Measurements from ENCODE around the gene ZDHHC14. TPM values are rescaled to one million over a fixed set of nuclear protein-coding genes. Genes with fewer than 3 reads are reported as not detected.

The ZDHHC14 gene
- total RNA-seq, 1 donor from 2014 or later: 15.2 TPM

GRCh38 chr6:157479464-157480303, 98.7 kb downstream of the ZDHHC14 start:
- peak in 1 of 2 donors; percentile 37 for DNase-seq (ENCODE audit: extremely low spot score in 2 of 2)
- H3K9me3 ChIP-seq: no peaks in the 10 kb centered on the region
- H3K4me1 ChIP-seq: no peaks in the 10 kb centered on the region
- intact Hi-C loops (cut with DNase I): no loop called here
- no peak overlapping the region for H3K27ac ChIP-seq
- no peak overlapping the region for H3K4me3 ChIP-seq
- H3K27me3 ChIP-seq: no peaks in the 10 kb centered on the region
- no peak for TF ChIP-seq POLR2AphosphoS5 (IDR thresholded peaks at IDR 0.05; ENCODE audit: insufficient read depth in 1 of 2, low read depth in 1 of 2)
- no peak for TF ChIP-seq CTCF (IDR thresholded peaks at IDR 0.05)
- no peak for TF ChIP-seq POLR2A (IDR thresholded peaks at IDR 0.05)
- no peaks in the 10 kb centered on the region for H3K36me3 ChIP-seq

- Histone ChIP-seq H3K27me3 (no peaks in the 10 kb centered on the region), H3K4me3 (no peak overlapping the region), H3K4me1 (no peaks in the 10 kb centered on the region), H3K9me3 (no peaks in the 10 kb centered on the region), H3K27ac (no peak overlapping the region), H3K36me3 (no peaks in the 10 kb centered on the region)
- intact Hi-C loops (cut with DNase I): no loop called here
- TF ChIP-seq CTCF (IDR thresholded peaks at IDR 0.05) (no peak), POLR2AphosphoS5 (IDR thresholded peaks at IDR 0.05; ENCODE audit: insufficient read depth in 1 of 2, low read depth in 1 of 2) (no peak), POLR2A (IDR thresholded peaks at IDR 0.05) (no peak)
- peak in 1 of 2 donors; percentile 58 for DNase-seq (ENCODE audit: extremely low spot score in 2 of 2)
Measured at GRCh38 chr6:157481189-157481864, 100.3 kb downstream of the ZDHHC14 start.

- TF ChIP-seq POLR2AphosphoS5 (IDR thresholded peaks at IDR 0.05; ENCODE audit: insufficient read depth in 1 of 2, low read depth in 1 of 2) (no peak), POLR2A (IDR thresholded peaks at IDR 0.05) (no peak), CTCF (IDR thresholded peaks at IDR 0.05) (no peak)
- intact Hi-C loops (cut with DNase I): no loop called here
- DNase-seq (ENCODE audit: extremely low spot score in 2 of 2): peak in 1 of 2 donors; percentile 60
Measured at GRCh38 chr6:157481865-157482249, 100.9 kb downstream of the ZDHHC14 start.

GRCh38 chr6:157483770-157484169, 102.8 kb downstream of the ZDHHC14 start:
- intact Hi-C loops (cut with DNase I): no loop called here

More at GRCh38 chr6:157481865-157482249, 100.9 kb downstream of the ZDHHC14 start:
- no peak overlapping the region for H3K4me3 ChIP-seq
- H3K4me1 ChIP-seq: no peaks in the 10 kb centered on the region
- H3K36me3 ChIP-seq: no peaks in the 10 kb centered on the region
- no peaks in the 10 kb centered on the region for H3K27me3 ChIP-seq
- H3K9me3 ChIP-seq: no peaks in the 10 kb centered on the region
- H3K27ac ChIP-seq: no peak overlapping the region

More at GRCh38 chr6:157483770-157484169, 102.8 kb downstream of the ZDHHC14 start:
- H3K27ac ChIP-seq: no peak overlapping the region
- no peak overlapping the region for H3K4me3 ChIP-seq
- H3K9me3 ChIP-seq: no peaks in the 10 kb centered on the region
- H3K27me3 ChIP-seq: no peaks in the 10 kb centered on the region
- TF ChIP-seq POLR2A (IDR thresholded peaks at IDR 0.05): no peak
- TF ChIP-seq POLR2AphosphoS5 (IDR thresholded peaks at IDR 0.05; ENCODE audit: insufficient read depth in 1 of 2, low read depth in 1 of 2): no peak
- TF ChIP-seq CTCF (IDR thresholded peaks at IDR 0.05): no peak
- no peak for DNase-seq (ENCODE audit: extremely low spot score in 2 of 2)
- H3K4me1 ChIP-seq: no peaks in the 10 kb centered on the region
- H3K36me3 ChIP-seq: no peaks in the 10 kb centered on the region

All from vagina (tissue), 2 donors.